GM18511 (cell line): ENCODE measurements around the gene GPR173.

ENCODE experiments used
- ATAC-seq: cut with Tn5 transposase; IDR thresholded peaks from one replicate; pipeline ENCODE4 v1.9.1; 2021; ENCODE audit warnings: mild to moderate bottlenecking, moderate library complexity; ENCODE audit not compliant: unreplicated experiment

GPR173 gene

DNA sequence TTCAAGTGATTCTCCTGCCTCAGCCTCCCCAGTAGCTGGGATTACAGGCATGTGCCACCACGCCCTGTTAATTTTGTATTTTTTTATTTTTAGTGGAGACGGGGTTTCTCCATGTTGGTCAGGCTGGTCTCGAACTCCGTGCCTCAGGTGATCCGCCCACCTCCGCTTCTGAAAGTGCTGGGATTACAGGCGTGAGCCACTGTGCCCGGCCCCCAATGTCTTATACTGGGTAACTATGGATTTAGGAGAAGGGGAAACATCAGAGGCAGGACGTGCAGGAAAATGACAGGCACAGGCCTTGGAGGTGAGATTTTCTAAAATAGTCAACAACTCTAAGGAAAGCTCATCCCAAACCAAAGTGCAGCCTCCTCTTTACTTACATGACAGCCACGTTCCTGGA lies 22.5 kb downstream of the GPR173 start:
- ATAC-seq: no peak

- peak; percentile 86 for ATAC-seq
These were observed 23.2 kb downstream of the GPR173 start for GRCh38 chrX:53071604-53072417.

DNA sequence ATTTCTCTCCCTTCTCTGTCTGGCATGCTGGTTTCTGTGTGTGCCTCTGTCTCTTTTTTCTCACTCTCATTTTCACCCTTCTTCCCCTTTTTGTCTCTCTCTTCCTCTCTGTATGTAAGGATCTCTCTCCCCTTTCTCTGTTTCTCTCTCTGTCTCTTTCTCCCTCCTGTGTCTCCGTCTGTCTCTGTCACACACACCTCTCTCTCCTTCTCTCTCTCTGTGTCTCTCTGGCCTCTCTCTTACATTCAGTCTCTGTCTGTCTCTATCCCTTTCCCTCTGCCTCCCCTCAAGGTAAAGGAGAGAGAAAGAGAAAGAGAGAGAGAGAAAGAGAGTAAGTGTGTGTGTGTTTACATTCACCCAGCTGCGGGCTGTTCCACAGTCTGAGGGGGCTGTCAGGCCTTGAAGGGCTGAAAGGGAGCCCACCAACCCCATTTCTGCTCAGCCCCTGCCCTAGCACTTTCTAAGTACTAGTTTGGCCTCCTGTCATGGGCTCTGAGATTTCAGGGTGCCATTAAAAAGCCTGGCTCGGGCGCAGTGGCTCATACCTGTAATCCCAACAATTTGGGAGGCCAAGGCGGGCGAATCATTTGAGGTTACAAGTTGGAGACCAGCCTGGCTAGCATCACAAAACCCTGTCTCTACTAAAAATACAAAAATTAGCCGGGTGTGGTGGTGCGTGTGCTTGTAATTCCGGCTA lies 24.0 kb downstream of the GPR173 start:
- peak; percentile 19 for ATAC-seq

DNA sequence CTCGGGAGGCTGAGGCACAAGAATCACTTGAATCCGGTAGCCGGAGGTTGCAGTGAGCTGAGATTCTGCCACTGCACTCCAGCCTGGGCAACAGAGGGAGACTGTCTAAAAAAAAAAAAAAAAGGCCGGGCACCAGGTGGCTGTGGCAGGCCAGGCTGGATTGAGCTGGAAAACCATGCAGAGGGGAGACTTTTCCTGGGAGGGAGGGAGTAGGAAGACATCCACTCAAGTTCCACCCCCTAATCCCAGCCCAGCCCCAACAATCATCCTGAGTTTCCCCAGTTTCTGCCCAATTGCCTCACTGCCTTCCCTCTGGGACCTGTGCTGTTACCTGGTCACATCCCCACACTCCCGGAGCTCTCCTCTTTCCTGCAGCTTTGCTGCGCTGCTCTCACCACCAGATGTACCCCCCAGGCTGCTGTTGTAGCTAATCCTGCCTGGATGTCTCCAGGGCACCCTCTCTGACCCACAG lies 24.6 kb downstream of the GPR173 start:
- ATAC-seq: no peak

GRCh38 chrX:53075011-53075410 lies 26.4 kb downstream of the GPR173 start:
- no peak for ATAC-seq

GRCh38 chrX:53076671-53077070 lies 28.1 kb downstream of the GPR173 start:
- ATAC-seq: no peak

- no peak for ATAC-seq
These were observed 28.9 kb downstream of the GPR173 start for GRCh38 chrX:53077207-53078197.

- ATAC-seq: no peak
These were observed 30.4 kb downstream of the GPR173 start for GRCh38 chrX:53078943-53079342.

DNA sequence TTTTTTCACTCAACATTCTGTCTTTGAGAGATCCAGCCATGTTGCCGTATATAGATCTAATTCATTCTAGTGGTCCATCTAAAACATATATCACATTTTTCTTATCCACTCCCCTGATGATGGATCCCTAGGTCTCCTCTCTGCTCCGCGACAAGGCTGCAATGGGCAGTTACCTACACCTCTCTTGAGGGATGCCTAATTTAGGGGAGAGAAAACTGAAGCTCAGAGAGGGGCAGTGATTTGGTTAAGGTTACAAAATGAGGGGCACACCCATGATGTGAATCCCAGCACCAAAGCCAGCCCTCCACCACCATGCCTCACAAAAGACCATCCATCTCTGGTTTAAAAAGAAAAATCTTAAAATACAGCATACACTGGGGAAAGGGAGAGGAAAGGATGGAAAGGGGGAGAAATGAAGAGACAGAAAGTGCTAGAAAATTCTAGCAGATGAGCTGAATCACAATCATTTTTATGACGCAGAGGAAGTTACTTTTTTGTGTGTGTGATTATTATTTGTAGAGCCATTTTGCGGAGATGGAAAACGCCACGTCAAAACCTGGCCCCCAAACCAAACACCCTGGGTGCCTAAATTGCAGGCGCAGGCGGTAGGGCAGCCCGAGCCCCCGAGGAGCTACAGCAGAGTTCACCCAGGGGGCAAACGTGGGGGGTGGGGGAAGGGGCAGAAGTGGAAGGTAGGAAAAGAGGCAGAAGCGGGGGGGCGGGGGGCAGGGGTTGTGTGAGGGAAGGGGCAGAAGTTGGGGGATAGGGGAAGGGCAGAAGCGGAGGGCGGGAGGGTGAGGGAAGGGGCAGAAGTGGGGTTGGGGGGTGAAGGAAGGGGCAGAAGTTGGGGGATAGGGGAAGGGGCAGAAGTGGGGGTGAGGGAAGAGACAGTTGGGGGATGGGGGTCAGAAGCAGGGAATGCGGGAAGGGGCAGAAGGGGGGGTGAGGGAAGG lies 32.3 kb downstream of the GPR173 start:
- no peak for ATAC-seq

- ATAC-seq: peak; percentile 97
These were observed 33.6 kb downstream of the GPR173 start, which contains the start of gene TSPYL2 for GRCh38 chrX:53081925-53082772. TSPYL2 (plus strand) TSS chrX:53082367; CDS start chrX:53082499, 132 bp downstream.

DNA sequence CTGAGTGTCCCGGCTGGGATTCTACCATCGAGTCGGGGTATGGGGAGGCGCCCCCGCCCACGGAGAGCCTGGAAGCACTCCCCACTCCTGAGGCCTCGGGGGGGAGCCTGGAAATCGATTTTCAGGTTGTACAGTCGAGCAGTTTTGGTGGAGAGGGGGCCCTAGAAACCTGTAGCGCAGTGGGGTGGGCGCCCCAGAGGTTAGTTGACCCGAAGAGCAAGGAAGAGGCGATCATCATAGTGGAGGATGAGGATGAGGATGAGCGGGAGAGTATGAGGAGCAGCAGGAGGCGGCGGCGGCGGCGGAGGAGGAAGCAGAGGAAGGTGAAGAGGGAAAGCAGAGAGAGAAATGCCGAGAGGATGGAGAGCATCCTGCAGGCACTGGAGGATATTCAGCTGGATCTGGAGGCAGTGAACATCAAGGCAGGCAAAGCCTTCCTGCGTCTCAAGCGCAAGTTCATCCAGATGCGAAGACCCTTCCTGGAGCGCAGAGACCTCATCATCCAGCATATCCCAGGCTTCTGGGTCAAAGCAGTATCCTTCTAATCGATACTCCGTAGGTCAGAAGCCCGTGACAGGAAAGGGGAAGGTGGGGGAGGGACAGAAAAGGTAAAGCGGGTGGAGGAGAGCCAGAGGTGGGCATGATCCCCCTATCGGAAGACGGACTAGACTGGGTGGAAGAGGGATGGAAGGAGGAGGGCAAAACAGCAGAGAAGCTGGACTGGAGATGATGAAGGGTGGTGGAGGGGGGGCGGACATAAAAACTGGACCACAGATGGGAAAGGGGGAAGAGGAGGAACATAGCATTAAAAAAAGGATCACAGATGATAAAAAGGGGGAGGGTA lies 34.4 kb downstream of the GPR173 start:
- ATAC-seq: no peak

DNA sequence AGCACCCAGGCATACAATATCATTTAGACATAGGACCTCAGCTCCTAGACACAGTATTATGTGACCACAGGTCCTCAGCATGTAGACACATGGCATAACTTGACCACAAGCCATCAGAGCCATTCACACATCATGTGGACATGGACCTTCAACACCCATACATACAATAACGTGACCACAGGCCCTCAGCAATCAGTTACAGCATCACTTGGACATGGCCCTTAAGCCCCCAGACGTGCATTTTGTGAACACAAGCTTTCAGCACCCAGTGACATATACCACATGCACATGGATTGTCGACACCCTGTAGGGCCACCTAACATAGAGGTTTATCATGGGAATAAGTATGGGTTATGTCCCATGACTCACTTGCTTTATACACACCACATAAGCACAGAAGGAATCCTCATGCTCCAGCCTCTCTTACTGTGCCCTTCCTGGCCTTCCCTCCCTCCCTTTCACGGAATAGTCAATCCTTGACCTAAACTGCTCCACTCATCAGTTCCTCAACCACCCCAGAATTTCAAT lies 35.5 kb downstream of the GPR173 start:
- ATAC-seq: no peak

DNA sequence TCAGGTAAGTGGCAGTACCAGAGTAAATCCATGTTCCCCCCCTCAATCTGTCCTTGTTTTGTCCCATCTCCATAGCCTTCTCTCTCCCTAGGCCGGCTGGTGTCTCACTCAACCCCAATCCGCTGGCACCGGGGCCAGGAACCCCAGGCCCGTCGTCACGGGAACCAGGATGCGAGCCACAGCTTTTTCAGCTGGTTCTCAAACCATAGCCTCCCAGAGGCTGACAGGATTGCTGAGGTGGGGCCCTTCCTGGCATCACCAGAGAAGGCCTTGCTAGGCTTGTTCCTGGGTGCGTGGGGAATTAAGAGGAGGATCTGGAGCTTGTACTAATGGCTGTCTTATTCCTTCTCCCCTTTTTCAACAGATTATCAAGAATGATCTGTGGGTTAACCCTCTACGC lies 36.3 kb downstream of the GPR173 start:
- no peak for ATAC-seq

DNA sequence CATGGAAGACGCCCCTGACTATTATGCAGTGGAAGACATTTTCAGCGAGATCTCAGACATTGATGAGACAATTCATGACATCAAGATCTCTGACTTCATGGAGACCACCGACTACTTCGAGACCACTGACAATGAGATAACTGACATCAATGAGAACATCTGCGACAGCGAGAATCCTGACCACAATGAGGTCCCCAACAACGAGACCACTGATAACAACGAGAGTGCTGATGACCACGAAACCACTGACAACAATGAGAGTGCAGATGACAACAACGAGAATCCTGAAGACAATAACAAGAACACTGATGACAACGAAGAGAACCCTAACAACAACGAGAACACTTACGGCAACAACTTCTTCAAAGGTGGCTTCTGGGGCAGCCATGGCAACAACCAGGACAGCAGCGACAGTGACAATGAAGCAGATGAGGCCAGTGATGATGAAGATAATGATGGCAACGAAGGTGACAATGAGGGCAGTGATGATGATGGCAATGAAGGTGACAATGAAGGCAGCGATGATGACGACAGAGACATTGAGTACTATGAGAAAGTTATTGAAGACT lies 37.2 kb downstream of the GPR173 start:
- ATAC-seq: no peak

- no peak for ATAC-seq
These were observed 37.9 kb downstream of the GPR173 start for GRCh38 chrX:53086464-53086863.

GRCh38 chrX:53087388-53087831 lies 38.8 kb downstream of the GPR173 start:
- ATAC-seq: no peak
